ENCODE results near the gene SAXO1. TPM values are rescaled to one million over a fixed set of nuclear protein-coding genes. Genes with fewer than 3 reads are reported as not detected.

The SAXO1 gene
- total and polyA plus RNA-seq, 4 donors: under 0.01 to 0.05 (median 0.01) TPM; not detected in 1

GRCh38 chr9:19030899-19031298, 2.1 kb downstream of the SAXO1 start:
- Histone ChIP-seq H3K27me3 (ENCODE audit: control insufficient read depth in 4 of 4, insufficient read depth in 4 of 4, low read length in 3 of 4) (peaks cover 0 to 3% (median 0%) of the 10 kb centered on the region in 4 donors), H3K36me3 (ENCODE audit: control insufficient read depth in 4 of 4, insufficient read depth in 3 of 4, low read depth in 1 of 4, low read length in 3 of 4) (no peaks in the 10 kb centered on the region), H3K9ac (ENCODE audit: low read depth in 1 of 2, low read length in 2 of 2) (no peak overlapping the region), H3K27ac (ENCODE audit: low read depth in 1 of 2, low read length in 2 of 2) (no peak overlapping the region), H3K4me1 (ENCODE audit: control insufficient read depth in 4 of 4, insufficient read depth in 4 of 4, low read length in 3 of 4) (no peaks in the 10 kb centered on the region), H3K9me3 (ENCODE audit: control insufficient read depth in 4 of 4, low read length in 3 of 4) (no peaks in the 10 kb centered on the region), H3K4me3 (ENCODE audit: low read depth in 1 of 3, low read length in 3 of 3) (no peak overlapping the region)
- no peak for DNase-seq (ENCODE audit: low spot score)
- 92% methylated on average over 1 of the region's 1 CpG for WGBS
- no peak for TF ChIP-seq MAX (IDR thresholded peaks at IDR 0.05)
- TF ChIP-seq FOXA1 (IDR thresholded peaks at IDR 0.05): no peak
- TF ChIP-seq YY1 (IDR thresholded peaks at IDR 0.05): no peak
- no peak for TF ChIP-seq RAD21 (IDR thresholded peaks at IDR 0.05)

DNA sequence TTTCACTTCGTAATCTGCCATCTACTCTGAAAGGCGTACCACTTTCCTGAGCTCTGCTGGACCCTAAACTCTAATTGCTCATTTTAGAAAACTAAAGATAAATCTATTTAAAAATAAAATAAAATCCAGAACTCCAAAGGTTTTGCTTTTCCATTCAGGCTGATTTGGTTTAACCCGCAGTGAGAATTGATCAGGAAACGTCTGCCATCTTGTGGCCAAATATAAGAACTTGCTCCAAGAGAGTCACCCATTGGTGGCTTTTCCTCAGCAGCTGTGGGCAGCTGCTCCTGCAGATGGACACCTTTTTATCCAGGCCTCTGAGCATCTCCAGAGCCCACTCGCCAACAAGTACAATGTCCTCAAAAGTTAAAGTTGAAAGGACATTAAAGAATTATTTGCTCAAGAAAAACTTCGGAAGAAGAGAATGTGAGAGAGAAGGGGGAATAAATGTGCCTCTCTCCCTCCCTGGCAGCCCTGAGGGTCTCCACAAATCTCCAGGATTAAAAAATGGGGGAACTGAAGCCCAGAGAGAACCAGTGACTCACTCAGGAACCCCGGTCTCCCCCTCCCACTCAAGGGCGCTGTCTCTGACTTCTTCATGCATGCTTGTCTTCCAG, 4.1 kb downstream of the SAXO1 start:
- TF ChIP-seq RAD21 (IDR thresholded peaks at IDR 0.05) (peak; percentile 85 to 89), GABPA (IDR thresholded peaks at IDR 0.05 in 1 of 2, conservative IDR thresholded peaks at IDR 0.05 in 1 of 2) (no peak), YY1 (IDR thresholded peaks at IDR 0.05) (peak; percentile 27)
- TF ChIP-seq, protein P1, sequence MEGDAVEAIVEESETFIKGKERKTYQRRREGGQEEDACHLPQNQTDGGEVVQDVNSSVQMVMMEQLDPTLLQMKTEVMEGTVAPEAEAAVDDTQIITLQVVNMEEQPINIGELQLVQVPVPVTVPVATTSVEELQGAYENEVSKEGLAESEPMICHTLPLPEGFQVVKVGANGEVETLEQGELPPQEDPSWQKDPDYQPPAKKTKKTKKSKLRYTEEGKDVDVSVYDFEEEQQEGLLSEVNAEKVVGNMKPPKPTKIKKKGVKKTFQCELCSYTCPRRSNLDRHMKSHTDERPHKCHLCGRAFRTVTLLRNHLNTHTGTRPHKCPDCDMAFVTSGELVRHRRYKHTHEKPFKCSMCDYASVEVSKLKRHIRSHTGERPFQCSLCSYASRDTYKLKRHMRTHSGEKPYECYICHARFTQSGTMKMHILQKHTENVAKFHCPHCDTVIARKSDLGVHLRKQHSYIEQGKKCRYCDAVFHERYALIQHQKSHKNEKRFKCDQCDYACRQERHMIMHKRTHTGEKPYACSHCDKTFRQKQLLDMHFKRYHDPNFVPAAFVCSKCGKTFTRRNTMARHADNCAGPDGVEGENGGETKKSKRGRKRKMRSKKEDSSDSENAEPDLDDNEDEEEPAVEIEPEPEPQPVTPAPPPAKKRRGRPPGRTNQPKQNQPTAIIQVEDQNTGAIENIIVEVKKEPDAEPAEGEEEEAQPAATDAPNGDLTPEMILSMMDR (IDR thresholded peaks at IDR 0.05; ENCODE audit: low read depth, low read length, missing input control): peak; percentile 79
- Histone ChIP-seq H3K36me3 (ENCODE audit: control insufficient read depth in 4 of 4, insufficient read depth in 3 of 4, low read depth in 1 of 4, low read length in 3 of 4) (no peaks in the 10 kb centered on the region), H3K9ac (ENCODE audit: low read depth in 1 of 2, low read length in 2 of 2) (no peak overlapping the region), H3K4me1 (ENCODE audit: control insufficient read depth in 4 of 4, insufficient read depth in 4 of 4, low read length in 3 of 4) (no peaks in the 10 kb centered on the region), H3K27me3 (ENCODE audit: control insufficient read depth in 4 of 4, insufficient read depth in 4 of 4, low read length in 3 of 4) (peaks cover 0 to 3% (median 0%) of the 10 kb centered on the region in 4 donors), H3K9me3 (ENCODE audit: control insufficient read depth in 4 of 4, low read length in 3 of 4) (no peaks in the 10 kb centered on the region), H3K27ac (ENCODE audit: low read depth in 1 of 2, low read length in 2 of 2) (no peak overlapping the region), H3K4me3 (ENCODE audit: low read depth in 1 of 3, low read length in 3 of 3) (no peak overlapping the region)
- no peak for DNase-seq (ENCODE audit: low spot score)
- 20% methylated on average over 8 of the region's 8 CpGs for WGBS

DNA sequence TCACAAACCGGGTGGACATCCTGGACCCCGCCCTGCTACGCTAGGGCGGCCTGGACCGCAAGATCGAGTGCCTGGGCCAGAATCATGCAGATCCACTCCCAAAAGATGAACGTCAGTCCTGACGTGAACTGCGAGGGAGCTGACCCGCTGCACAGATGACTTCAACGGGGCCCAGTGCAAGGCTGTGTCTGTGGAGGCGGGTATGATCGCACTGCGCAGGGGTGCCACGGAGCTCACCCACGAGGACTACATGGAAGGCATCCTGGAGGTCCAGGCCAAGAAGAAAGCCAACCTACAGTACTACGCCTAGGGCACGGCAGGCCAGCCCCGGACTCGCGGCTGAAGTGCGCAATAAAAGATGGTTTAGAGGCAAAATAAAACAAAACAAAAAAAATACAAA, 5.2 kb downstream of the SAXO1 start:
- Histone ChIP-seq H3K9me3 (ENCODE audit: control insufficient read depth in 4 of 4, low read length in 3 of 4) (no peaks in the 10 kb centered on the region), H3K27me3 (ENCODE audit: control insufficient read depth in 4 of 4, insufficient read depth in 4 of 4, low read length in 3 of 4) (peaks cover 0 to 3% (median 0%) of the 10 kb centered on the region in 4 donors), H3K4me3 (ENCODE audit: low read depth in 1 of 3, low read length in 3 of 3) (no peak overlapping the region), H3K4me1 (ENCODE audit: control insufficient read depth in 4 of 4, insufficient read depth in 4 of 4, low read length in 3 of 4) (no peaks in the 10 kb centered on the region), H3K27ac (ENCODE audit: low read depth in 1 of 2, low read length in 2 of 2) (no peak overlapping the region), H3K9ac (ENCODE audit: low read depth in 1 of 2, low read length in 2 of 2) (no peak overlapping the region), H3K36me3 (ENCODE audit: control insufficient read depth in 4 of 4, insufficient read depth in 3 of 4, low read depth in 1 of 4, low read length in 3 of 4) (no peaks in the 10 kb centered on the region)
- 94% methylated on average over 22 of the region's 22 CpGs for WGBS
- TF ChIP-seq RAD21 (IDR thresholded peaks at IDR 0.05) (no peak), JUND (IDR thresholded peaks at IDR 0.05) (no peak), NR2F2 (IDR thresholded peaks at IDR 0.05) (no peak), EGR1 (IDR thresholded peaks at IDR 0.05; ENCODE audit: low read depth in 2 of 2) (no peak), HNF4A (conservative IDR thresholded peaks at IDR 0.05) (no peak), FOXA2 (IDR thresholded peaks at IDR 0.05) (no peak), MAX (IDR thresholded peaks at IDR 0.05) (no peak)
- TF ChIP-seq, protein P2, sequence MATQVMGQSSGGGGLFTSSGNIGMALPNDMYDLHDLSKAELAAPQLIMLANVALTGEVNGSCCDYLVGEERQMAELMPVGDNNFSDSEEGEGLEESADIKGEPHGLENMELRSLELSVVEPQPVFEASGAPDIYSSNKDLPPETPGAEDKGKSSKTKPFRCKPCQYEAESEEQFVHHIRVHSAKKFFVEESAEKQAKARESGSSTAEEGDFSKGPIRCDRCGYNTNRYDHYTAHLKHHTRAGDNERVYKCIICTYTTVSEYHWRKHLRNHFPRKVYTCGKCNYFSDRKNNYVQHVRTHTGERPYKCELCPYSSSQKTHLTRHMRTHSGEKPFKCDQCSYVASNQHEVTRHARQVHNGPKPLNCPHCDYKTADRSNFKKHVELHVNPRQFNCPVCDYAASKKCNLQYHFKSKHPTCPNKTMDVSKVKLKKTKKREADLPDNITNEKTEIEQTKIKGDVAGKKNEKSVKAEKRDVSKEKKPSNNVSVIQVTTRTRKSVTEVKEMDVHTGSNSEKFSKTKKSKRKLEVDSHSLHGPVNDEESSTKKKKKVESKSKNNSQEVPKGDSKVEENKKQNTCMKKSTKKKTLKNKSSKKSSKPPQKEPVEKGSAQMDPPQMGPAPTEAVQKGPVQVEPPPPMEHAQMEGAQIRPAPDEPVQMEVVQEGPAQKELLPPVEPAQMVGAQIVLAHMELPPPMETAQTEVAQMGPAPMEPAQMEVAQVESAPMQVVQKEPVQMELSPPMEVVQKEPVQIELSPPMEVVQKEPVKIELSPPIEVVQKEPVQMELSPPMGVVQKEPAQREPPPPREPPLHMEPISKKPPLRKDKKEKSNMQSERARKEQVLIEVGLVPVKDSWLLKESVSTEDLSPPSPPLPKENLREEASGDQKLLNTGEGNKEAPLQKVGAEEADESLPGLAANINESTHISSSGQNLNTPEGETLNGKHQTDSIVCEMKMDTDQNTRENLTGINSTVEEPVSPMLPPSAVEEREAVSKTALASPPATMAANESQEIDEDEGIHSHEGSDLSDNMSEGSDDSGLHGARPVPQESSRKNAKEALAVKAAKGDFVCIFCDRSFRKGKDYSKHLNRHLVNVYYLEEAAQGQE (IDR thresholded peaks at IDR 0.05): no peak
- TF ChIP-seq, protein P3, sequence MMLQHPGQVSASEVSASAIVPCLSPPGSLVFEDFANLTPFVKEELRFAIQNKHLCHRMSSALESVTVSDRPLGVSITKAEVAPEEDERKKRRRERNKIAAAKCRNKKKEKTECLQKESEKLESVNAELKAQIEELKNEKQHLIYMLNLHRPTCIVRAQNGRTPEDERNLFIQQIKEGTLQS (IDR thresholded peaks at IDR 0.05): no peak
- TF ChIP-seq, protein P1 (IDR thresholded peaks at IDR 0.05; ENCODE audit: low read depth, low read length, missing input control): no peak
- no peak for DNase-seq (ENCODE audit: low spot score)
